CD4-positive, alpha-beta memory T cell (primary cell): Measurements from ENCODE around the gene TWIST2. TPM values are rescaled to one million over a fixed set of nuclear protein-coding genes. Genes with fewer than 3 reads are reported as not detected.
A peak's percentile ranks its signal among the peaks of the same experiment; 100 is the strongest.

ENCODE experiments used
- CTCF ChIA-PET: fragments of 350-600 bp; sonication (Branson Sonifier 250); formaldehyde crosslinking; loops from one replicate; lab custom pipeline; 2021; ENCODE audit warnings: inconsistent platforms; ENCODE audit not compliant: partially characterized antibody; lab: Charles Lee
- POLR2A ChIA-PET: fragments of 350-600 bp; sonication (Branson Sonifier 250); formaldehyde crosslinking; loops from one replicate; lab custom pipeline; 2021; ENCODE audit not compliant: partially characterized antibody; lab: Charles Lee
- DNase-seq, 5 donors: peaks; one replicate each; pipeline versions ENCODE4 v3.0.0 to v3.0.0-alpha.2; 2020 to 2022; ENCODE audit warnings: mixed read lengths in 1 of 5
- H3K27ac ChIP-seq: one replicate; pipeline ENCODE4 v1.7.0; 2013; ENCODE audit warnings: low read depth, low read length
- H3K27me3 ChIP-seq: 2 replicates; pipeline ENCODE4 v1.7.0; 2013; ENCODE audit warnings: mild to moderate bottlenecking, low read length, moderate library complexity; ENCODE audit not compliant: insufficient read depth
- H3K36me3 ChIP-seq: 2 replicates; pipeline ENCODE4 v1.7.0; 2013; ENCODE audit warnings: mild to moderate bottlenecking, low read length, moderate library complexity; ENCODE audit not compliant: insufficient read depth
- H3K4me1 ChIP-seq: 2 replicates; pipeline ENCODE4 v1.7.0; 2013; ENCODE audit warnings: mild to moderate bottlenecking, low read length, moderate library complexity; ENCODE audit not compliant: insufficient read depth
- H3K4me3 ChIP-seq, 2 donors: one replicate each; pipeline ENCODE4 v1.7.0; 2013; ENCODE audit warnings: low read length in 2 of 2, mild to moderate bottlenecking in 1 of 2
- H3K9me3 ChIP-seq, 2 donors: one replicate each; pipeline ENCODE4 v1.7.0; 2013; ENCODE audit warnings: low read length in 2 of 2, control low read depth in 1 of 2; ENCODE audit not compliant: control insufficient read depth in 1 of 2
- H3K27ac Mint-ChIP-seq, 7 donors: one replicate each; pipeline ENCODE4 v1.8.0; 2020 to 2021; ENCODE audit warnings: mixed read lengths in 7 of 7, mild to moderate bottlenecking in 6 of 7, inconsistent platforms in 3 of 7, moderate library complexity in 3 of 7
- H3K27me3 Mint-ChIP-seq, 2 donors: one replicate each; pipeline ENCODE4 v1.8.0; 2020 to 2021; ENCODE audit warnings: mixed read lengths in 2 of 2
- H3K36me3 Mint-ChIP-seq, 2 donors: one replicate each; pipeline ENCODE4 v1.8.0; 2020 to 2021; ENCODE audit warnings: mixed read lengths in 2 of 2, inconsistent platforms in 1 of 2, mild to moderate bottlenecking in 1 of 2
- H3K4me1 Mint-ChIP-seq, 4 donors: one replicate each; pipeline ENCODE4 v1.8.0; 2020 to 2021; ENCODE audit warnings: mixed read lengths in 4 of 4, mild to moderate bottlenecking in 1 of 4
- H3K4me3 Mint-ChIP-seq, 8 donors: one replicate each; pipeline ENCODE4 v1.8.0; 2020 to 2021; ENCODE audit warnings: mixed read lengths in 8 of 8, mild to moderate bottlenecking in 7 of 8, moderate library complexity in 6 of 8, inconsistent platforms in 3 of 8
- H3K9me3 Mint-ChIP-seq, 8 donors: one replicate each; pipeline ENCODE4 v1.8.0; 2020 to 2021; ENCODE audit warnings: mixed read lengths in 8 of 8, mild to moderate bottlenecking in 5 of 8, inconsistent platforms in 3 of 8, moderate library complexity in 1 of 8
- intact Hi-C: fragments of 100-400 bp; cut with micrococcal nuclease; formaldehyde crosslinking; loops from one replicate; pipeline ENCODE4 v1.15.1; 2023
- polyA plus RNA-seq, 2 donors: library from polyadenylated mRNA; unstranded; fragments of 300-500 nt; fragmentation: Illumina TruSeq; gene quantifications; one replicate each; pipeline ENCODE4 v1.2.3, GENCODE V29; 2021
- total RNA-seq, 2 experiments: library from RNA; stranded (reverse); gene quantifications; one replicate each; pipeline ENCODE4 v1.2.3, GENCODE V29; 2021

The TWIST2 gene
- total and polyA plus RNA-seq, 4 experiments from 2014 or later, result not detected

- Mint-ChIP-seq H3K27me3 (peaks cover 42 to 48% of the 10 kb centered on the region in 2 donors), H3K27ac (no peak overlapping the region), H3K36me3 (no peaks in the 10 kb centered on the region), H3K4me3 (peak overlapping the region in 1 of 8 donors; percentile 20), H3K4me1 (peaks cover 0 to 2% (median 0%) of the 10 kb centered on the region in 4 donors), H3K9me3 (no peaks in the 10 kb centered on the region)
- Histone ChIP-seq H3K27me3 (peaks cover 9% of the 10 kb centered on the region), H3K4me3 (no peak overlapping the region), H3K36me3 (no peaks in the 10 kb centered on the region), H3K9me3 (no peaks in the 10 kb centered on the region), H3K4me1 (no peaks in the 10 kb centered on the region), H3K27ac (no peak overlapping the region)
- ChIA-PET CTCF (no interaction called here), POLR2A (no interaction called here)
- DNase-seq, result no peak
- intact Hi-C loops, result no loop called here
Observed at GRCh38 chr2:238846628-238847418, 1.1 kb upstream of the TWIST2 start.

GRCh38 chr2:238847419-238847801 is 475 bp upstream of the TWIST2 start:
- H3K4me1 Mint-ChIP-seq, result peaks cover 0 to 2% (median 0%) of the 10 kb centered on the region in 4 donors
- ChIA-PET POLR2A (no interaction called here), CTCF (no interaction called here)
- no peak overlapping the region for H3K27ac Mint-ChIP-seq
- peak overlapping the region in 1 of 8 donors; percentile 20 for H3K4me3 Mint-ChIP-seq
- no peaks in the 10 kb centered on the region for H3K4me1 ChIP-seq
- H3K27me3 Mint-ChIP-seq, result peaks cover 42 to 53% of the 10 kb centered on the region in 2 donors
- no peak overlapping the region for H3K4me3 ChIP-seq
- H3K27ac ChIP-seq, result no peak overlapping the region
- no peaks in the 10 kb centered on the region for H3K9me3 Mint-ChIP-seq
- H3K27me3 ChIP-seq, result peaks cover 9% of the 10 kb centered on the region
- no peaks in the 10 kb centered on the region for H3K9me3 ChIP-seq
- intact Hi-C loops, result no loop called here
- no peaks in the 10 kb centered on the region for H3K36me3 ChIP-seq
- H3K36me3 Mint-ChIP-seq, result no peaks in the 10 kb centered on the region
- no peak for DNase-seq

GRCh38 chr2:238848691-238848975 is 748 bp downstream of the TWIST2 start:
- Histone ChIP-seq H3K4me1 (no peaks in the 10 kb centered on the region), H3K27me3 (peaks cover 9% of the 10 kb centered on the region), H3K9me3 (no peaks in the 10 kb centered on the region), H3K36me3 (no peaks in the 10 kb centered on the region), H3K27ac (no peak overlapping the region), H3K4me3 (no peak overlapping the region)
- H3K9me3 Mint-ChIP-seq, result no peaks in the 10 kb centered on the region
- CTCF ChIA-PET, result no interaction called here
- H3K36me3 Mint-ChIP-seq, result no peaks in the 10 kb centered on the region
- peaks cover 40 to 48% of the 10 kb centered on the region in 2 donors for H3K27me3 Mint-ChIP-seq
- intact Hi-C loops, result no loop called here
- DNase-seq, result no peak
- peaks cover 0 to 2% (median 0%) of the 10 kb centered on the region in 4 donors for H3K4me1 Mint-ChIP-seq
- no peak overlapping the region for H3K4me3 Mint-ChIP-seq
- no peak overlapping the region for H3K27ac Mint-ChIP-seq
- POLR2A ChIA-PET, result no interaction called here

- H3K27me3 Mint-ChIP-seq, result peaks cover 35 to 45% of the 10 kb centered on the region in 2 donors
- POLR2A ChIA-PET, result no interaction called here
- CTCF ChIA-PET, result no interaction called here
Observed at GRCh38 chr2:238848976-238849853, 1.3 kb downstream of the TWIST2 start.

GRCh38 chr2:238850091-238850490 is 2.2 kb downstream of the TWIST2 start:
- Histone ChIP-seq H3K4me1 (no peaks in the 10 kb centered on the region), H3K9me3 (no peaks in the 10 kb centered on the region), H3K27me3 (peaks cover 9% of the 10 kb centered on the region), H3K36me3 (no peaks in the 10 kb centered on the region), H3K4me3 (no peak overlapping the region), H3K27ac (no peak overlapping the region)
- no peaks in the 10 kb centered on the region for H3K9me3 Mint-ChIP-seq
- ChIA-PET CTCF (no interaction called here), POLR2A (no interaction called here)
- intact Hi-C loops, result no loop called here
- no peak overlapping the region for H3K4me3 Mint-ChIP-seq
- no peak for DNase-seq
- H3K27ac Mint-ChIP-seq, result no peak overlapping the region
- H3K36me3 Mint-ChIP-seq, result no peaks in the 10 kb centered on the region
- peaks cover 0 to 2% (median 0%) of the 10 kb centered on the region in 4 donors for H3K4me1 Mint-ChIP-seq
- H3K27me3 Mint-ChIP-seq, result peaks cover 29 to 38% of the 10 kb centered on the region in 2 donors

More at GRCh38 chr2:238848976-238849853, 1.3 kb downstream of the TWIST2 start:
- H3K27ac ChIP-seq, result no peak overlapping the region
- H3K9me3 ChIP-seq, result no peaks in the 10 kb centered on the region
- peaks cover 9% of the 10 kb centered on the region for H3K27me3 ChIP-seq
- intact Hi-C loops, result no loop called here
- no peaks in the 10 kb centered on the region for H3K4me1 ChIP-seq
- no peaks in the 10 kb centered on the region for H3K36me3 ChIP-seq
- DNase-seq, result no peak
- peaks cover 0 to 2% (median 0%) of the 10 kb centered on the region in 4 donors for H3K4me1 Mint-ChIP-seq
- no peak overlapping the region for H3K4me3 Mint-ChIP-seq
- no peaks in the 10 kb centered on the region for H3K9me3 Mint-ChIP-seq
- H3K36me3 Mint-ChIP-seq, result no peaks in the 10 kb centered on the region
- no peak overlapping the region for H3K4me3 ChIP-seq
- no peak overlapping the region for H3K27ac Mint-ChIP-seq

- Histone ChIP-seq H3K9me3 (no peaks in the 10 kb centered on the region), H3K27me3 (peaks cover 4% of the 10 kb centered on the region), H3K4me3 (no peak overlapping the region), H3K4me1 (no peaks in the 10 kb centered on the region), H3K27ac (no peak overlapping the region), H3K36me3 (no peaks in the 10 kb centered on the region)
- H3K4me3 Mint-ChIP-seq, result no peak overlapping the region
- intact Hi-C loops, result no loop called here
- no peaks in the 10 kb centered on the region for H3K36me3 Mint-ChIP-seq
- ChIA-PET CTCF (no interaction called here), POLR2A (no interaction called here)
- H3K27ac Mint-ChIP-seq, result no peak overlapping the region
- peaks cover 24 to 32% of the 10 kb centered on the region in 2 donors for H3K27me3 Mint-ChIP-seq
- H3K4me1 Mint-ChIP-seq, result no peaks in the 10 kb centered on the region
- DNase-seq, result no peak
- no peaks in the 10 kb centered on the region for H3K9me3 Mint-ChIP-seq
Observed at GRCh38 chr2:238851026-238851425, 3.1 kb downstream of the TWIST2 start.

GRCh38 chr2:238851761-238852160 is 3.9 kb downstream of the TWIST2 start:
- intact Hi-C loops, result no loop called here
- Mint-ChIP-seq H3K27ac (no peak overlapping the region), H3K9me3 (no peaks in the 10 kb centered on the region), H3K36me3 (no peaks in the 10 kb centered on the region), H3K27me3 (peaks cover 23 to 30% of the 10 kb centered on the region in 2 donors), H3K4me1 (no peaks in the 10 kb centered on the region), H3K4me3 (no peak overlapping the region)
- H3K27ac ChIP-seq, result no peak overlapping the region
- no peaks in the 10 kb centered on the region for H3K4me1 ChIP-seq
- H3K4me3 ChIP-seq, result no peak overlapping the region
- no peak for DNase-seq
- peaks cover 4% of the 10 kb centered on the region for H3K27me3 ChIP-seq
- ChIA-PET CTCF (no interaction called here), POLR2A (no interaction called here)
- no peaks in the 10 kb centered on the region for H3K9me3 ChIP-seq
- no peaks in the 10 kb centered on the region for H3K36me3 ChIP-seq
